NB4 (cell line): ENCODE measurements around the gene TEKT5.
"Not testable (repeated sequence)": the region's sequence is repeated elsewhere in the genome, so short reads cannot be mapped to it uniquely, and the experiment has no call there.

Source experiments
- DNase-seq: peaks from one replicate; pipeline ENCODE4 v3.0.0; 2010; ENCODE audit warnings: low read depth
- H3K4me3 ChIP-seq: one replicate; pipeline ENCODE4 v1.5.1; 2011; ENCODE audit warnings: mild to moderate bottlenecking, low read depth, low read length, moderate library complexity
- MYC ChIP-seq: IDR thresholded peaks from 2 replicates; pipeline ENCODE4 v1.6.1; 2011; ENCODE audit warnings: low read depth, low read length
- POLR2A ChIP-seq: IDR thresholded peaks from 2 replicates; pipeline ENCODE4 v1.6.1; 2011; ENCODE audit warnings: mild to moderate bottlenecking; ENCODE audit not compliant: insufficient read length; ENCODE audit errors: extremely low read depth
- TF ChIP-seq, protein P1 (sequence below): IDR thresholded peaks from 2 replicates; pipeline ENCODE4 v1.6.1; 2011; ENCODE audit warnings: low read depth, low read length
- TF ChIP-seq, protein P2 (sequence below): IDR thresholded peaks from one replicate; pipeline ENCODE4 v1.5.1; 2012; ENCODE audit warnings: low read depth, low read length

The TEKT5 gene

DNA sequence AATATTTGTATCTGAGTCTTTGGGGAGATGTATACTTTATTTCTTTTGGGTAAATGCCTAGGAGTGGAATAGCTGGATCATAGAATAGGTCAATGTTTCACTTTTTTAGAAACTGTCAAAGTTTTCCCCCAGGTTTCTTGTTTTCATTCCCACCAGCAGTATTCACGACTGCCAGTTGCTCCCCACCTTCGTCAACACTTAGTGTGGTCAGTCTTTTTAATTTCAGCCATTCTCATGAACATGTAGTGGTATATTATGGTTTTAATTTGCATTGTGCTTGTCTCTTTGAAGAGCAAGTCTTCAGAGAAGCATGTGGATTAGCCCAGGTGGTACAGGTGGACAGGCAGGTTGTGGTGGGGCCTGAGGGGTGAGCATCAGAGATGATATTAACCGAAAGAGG lies 53.8 kb downstream of the TEKT5 start:
- TF ChIP-seq MYC (no peak), POLR2A (no peak)
- TF ChIP-seq, protein P1, sequence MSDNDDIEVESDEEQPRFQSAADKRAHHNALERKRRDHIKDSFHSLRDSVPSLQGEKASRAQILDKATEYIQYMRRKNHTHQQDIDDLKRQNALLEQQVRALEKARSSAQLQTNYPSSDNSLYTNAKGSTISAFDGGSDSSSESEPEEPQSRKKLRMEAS = no peak
- TF ChIP-seq, protein P2, sequence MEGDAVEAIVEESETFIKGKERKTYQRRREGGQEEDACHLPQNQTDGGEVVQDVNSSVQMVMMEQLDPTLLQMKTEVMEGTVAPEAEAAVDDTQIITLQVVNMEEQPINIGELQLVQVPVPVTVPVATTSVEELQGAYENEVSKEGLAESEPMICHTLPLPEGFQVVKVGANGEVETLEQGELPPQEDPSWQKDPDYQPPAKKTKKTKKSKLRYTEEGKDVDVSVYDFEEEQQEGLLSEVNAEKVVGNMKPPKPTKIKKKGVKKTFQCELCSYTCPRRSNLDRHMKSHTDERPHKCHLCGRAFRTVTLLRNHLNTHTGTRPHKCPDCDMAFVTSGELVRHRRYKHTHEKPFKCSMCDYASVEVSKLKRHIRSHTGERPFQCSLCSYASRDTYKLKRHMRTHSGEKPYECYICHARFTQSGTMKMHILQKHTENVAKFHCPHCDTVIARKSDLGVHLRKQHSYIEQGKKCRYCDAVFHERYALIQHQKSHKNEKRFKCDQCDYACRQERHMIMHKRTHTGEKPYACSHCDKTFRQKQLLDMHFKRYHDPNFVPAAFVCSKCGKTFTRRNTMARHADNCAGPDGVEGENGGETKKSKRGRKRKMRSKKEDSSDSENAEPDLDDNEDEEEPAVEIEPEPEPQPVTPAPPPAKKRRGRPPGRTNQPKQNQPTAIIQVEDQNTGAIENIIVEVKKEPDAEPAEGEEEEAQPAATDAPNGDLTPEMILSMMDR = no peak
- DNase-seq = no peak
- no peak overlapping the region for H3K4me3 ChIP-seq

DNA sequence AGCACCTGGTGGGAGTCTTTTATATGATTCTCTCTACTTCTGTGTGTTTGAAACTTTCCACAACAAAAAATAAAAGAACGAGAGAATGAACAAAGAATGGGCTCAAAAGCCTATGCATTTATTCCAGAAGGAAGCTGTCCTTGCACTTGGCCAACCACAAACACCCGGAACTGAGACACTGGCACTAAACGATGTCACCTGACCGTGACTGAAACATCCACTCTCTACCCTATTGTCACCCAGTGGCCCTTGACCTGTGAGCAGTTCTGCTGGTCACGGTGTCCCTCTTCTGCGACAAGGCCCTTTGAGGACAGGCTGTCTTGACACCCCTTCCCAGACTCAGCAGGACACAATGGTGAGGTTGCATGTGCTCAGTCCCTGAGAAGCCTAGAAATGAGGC lies 56.6 kb downstream of the TEKT5 start:
- no peak for DNase-seq
- TF ChIP-seq, protein P1 = no peak
- H3K4me3 ChIP-seq = no peak overlapping the region

DNA sequence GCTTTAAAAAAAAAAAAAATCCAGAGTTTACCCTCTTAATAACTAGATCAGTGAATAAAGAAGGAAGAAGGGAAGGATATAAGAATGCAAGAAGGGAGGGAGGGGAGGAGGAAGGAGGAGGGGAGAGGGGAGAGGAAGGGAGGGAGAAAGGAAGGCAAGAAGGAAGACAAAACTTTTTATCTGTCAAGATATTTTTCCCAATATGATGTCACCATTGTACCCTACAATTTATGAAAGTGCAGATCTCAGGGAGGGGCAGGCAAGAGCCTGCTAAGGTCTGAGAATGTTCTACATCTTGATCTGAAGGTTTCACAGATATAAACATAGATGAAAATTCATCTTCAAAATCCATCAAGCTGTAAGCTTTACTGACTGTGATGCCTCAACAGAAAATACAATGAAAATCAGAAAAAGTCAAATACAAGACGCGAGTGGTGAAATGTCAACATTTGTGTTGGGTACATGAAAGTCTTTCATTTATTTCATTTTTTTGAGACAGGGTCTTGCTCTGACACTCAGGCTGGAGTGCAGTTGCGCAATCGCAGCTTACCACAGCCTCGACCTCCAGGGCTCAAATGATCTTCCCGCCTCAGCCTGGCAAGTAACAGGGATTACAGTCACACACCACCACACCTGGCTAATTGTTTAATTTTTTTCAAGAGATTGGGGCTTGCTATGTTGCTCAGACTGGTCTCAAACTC lies 57.2 kb downstream of the TEKT5 start:
- TF ChIP-seq, protein P1 = no peak
- TF ChIP-seq MYC (no peak), POLR2A (no peak)
- TF ChIP-seq, protein P2 = no peak
- peak; percentile 69 for DNase-seq
- H3K4me3 ChIP-seq = no peak overlapping the region

DNA sequence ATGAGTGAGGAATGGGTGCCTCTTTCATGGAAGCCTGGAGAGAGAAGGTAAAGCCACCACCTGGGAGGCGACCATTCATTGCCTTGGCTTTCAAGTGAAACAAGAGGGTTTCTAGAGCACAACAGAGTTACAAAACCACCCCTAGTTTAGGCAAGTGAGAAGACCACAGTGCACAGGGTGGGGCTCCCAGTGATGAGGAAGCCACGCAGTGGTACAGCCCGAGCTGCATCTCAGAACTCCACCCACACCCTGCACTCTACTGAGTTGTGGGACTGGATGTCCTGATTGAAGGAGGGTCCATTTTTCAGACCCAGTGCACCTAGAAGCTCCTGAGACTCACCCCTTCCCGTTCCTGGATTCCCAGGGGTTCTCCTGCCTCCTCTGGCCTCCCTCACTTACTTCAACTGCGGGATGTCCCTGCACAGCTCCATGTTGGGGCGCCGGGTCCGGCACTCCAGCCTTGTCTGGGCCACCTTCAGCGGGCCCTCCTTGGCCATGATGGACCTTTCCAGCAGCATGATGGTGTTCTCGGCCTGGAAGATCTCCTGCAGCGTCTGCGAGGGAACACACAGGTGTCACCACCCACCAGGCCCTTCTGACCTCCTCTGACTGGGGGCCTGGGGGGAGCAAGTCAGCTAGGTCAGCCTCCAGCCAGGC lies 59.2 kb downstream of the TEKT5 start:
- no peak for DNase-seq
- no peak overlapping the region for H3K4me3 ChIP-seq
- TF ChIP-seq MYC (no peak), POLR2A (no peak)
- TF ChIP-seq, protein P1 = no peak
- TF ChIP-seq, protein P2 = no peak

DNA sequence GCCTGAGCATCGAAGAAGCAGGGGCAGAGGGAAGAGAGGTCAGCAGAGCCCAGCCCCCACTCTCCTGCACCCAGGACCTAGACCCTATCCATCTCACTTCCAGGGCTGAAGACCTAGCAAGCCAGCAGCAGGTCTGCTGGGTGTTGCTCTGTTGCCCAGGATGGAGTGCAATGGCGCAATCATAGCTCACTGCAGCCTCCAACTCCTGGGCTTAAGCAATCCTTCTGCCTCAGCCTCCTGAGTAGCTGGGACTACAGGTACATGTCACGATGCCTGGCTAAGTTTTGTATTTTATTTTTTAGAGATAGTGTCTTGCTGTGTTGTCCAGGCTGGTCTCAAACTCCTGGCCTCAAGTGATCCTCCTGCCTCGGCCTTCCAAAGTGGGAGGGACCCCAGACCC lies 61.3 kb downstream of the TEKT5 start:
- not testable (repeated sequence) for H3K4me3 ChIP-seq, DNase-seq

DNA sequence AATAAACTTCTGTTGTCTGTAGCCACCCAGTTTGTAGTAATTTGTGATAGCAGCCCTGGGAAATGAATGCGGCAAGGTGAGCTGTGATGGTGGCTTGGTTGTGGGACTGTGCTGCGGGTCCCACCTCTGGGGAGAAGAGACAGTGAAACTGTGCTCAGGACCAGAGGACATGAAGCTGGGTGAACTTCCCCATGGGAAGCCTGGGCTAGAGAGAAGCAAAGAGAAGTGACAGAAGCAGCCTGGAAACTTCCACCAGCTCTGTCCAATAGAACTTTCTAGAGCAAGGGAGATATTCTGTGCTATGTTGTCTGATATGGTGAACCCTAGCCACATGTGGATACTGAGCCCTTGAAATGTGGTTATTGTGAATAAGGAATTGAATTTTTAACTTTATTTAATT lies 62.8 kb downstream of the TEKT5 start:
- no peak for DNase-seq

More for the DNA sequence above, 62.8 kb downstream of the TEKT5 start:
- TF ChIP-seq, protein P2 = no peak
- TF ChIP-seq MYC (no peak), POLR2A (no peak)
- TF ChIP-seq, protein P1 = no peak
- no peak overlapping the region for H3K4me3 ChIP-seq
